ENCODE measurements around the gene KCNF1.

DNA sequence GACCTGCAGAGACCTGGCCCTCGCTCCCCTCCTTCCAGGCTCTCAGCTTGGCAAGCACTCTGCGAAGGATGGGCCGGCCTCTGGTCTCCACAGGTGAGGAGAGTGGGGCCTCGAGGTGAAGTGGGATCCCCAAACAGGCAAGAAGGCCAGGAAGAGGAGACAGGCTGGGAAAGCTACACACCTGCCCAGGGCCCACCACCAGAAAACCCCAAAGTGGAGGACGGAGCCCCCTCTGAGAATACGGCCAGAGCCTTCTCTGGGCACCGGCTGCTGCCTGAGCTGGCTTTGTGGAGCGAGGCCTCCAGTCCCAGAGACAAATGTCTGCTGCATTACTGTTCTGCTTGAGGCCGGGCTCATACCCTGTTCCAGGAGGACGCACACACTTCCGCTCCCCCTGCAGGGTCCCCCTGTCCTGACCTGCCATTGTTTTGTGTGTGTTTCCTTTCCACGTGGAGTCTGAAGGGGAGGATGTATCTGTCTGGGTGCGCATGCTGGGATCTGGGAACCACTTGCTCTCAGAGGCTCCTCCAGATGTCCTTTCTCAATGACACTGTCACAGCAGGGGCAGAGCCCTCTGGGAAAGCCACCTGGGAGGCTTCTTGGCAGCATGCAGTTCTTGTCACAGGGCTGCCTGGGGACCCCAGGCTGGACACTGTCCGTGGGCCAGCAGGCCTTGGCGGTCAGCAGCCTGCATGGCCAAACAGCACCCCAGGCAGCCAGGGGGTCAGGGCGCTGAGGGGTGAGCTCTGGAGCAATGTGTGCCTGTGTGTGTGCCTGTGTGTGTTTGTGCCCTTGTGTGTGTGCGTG, 20.8 kb downstream of the KCNF1 start:
- TF ChIP-seq GABPA (IDR thresholded peaks at IDR 0.05; ENCODE audit: low read depth) (no peak), TCF12 (IDR thresholded peaks at IDR 0.05; ENCODE audit: low read depth, low read length) (no peak), YBX1 (IDR thresholded peaks at IDR 0.05) (no peak), EZH2 (IDR thresholded peaks at IDR 0.05; ENCODE audit: borderline replicate concordance, control insufficient read depth, low read depth, low read length) (no peak), RB1 (IDR thresholded peaks at IDR 0.05; ENCODE audit: borderline replicate concordance) (no peak)
- TF ChIP-seq, protein P1, sequence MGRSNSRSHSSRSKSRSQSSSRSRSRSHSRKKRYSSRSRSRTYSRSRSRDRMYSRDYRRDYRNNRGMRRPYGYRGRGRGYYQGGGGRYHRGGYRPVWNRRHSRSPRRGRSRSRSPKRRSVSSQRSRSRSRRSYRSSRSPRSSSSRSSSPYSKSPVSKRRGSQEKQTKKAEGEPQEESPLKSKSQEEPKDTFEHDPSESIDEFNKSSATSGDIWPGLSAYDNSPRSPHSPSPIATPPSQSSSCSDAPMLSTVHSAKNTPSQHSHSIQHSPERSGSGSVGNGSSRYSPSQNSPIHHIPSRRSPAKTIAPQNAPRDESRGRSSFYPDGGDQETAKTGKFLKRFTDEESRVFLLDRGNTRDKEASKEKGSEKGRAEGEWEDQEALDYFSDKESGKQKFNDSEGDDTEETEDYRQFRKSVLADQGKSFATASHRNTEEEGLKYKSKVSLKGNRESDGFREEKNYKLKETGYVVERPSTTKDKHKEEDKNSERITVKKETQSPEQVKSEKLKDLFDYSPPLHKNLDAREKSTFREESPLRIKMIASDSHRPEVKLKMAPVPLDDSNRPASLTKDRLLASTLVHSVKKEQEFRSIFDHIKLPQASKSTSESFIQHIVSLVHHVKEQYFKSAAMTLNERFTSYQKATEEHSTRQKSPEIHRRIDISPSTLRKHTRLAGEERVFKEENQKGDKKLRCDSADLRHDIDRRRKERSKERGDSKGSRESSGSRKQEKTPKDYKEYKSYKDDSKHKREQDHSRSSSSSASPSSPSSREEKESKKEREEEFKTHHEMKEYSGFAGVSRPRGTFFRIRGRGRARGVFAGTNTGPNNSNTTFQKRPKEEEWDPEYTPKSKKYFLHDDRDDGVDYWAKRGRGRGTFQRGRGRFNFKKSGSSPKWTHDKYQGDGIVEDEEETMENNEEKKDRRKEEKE (IDR thresholded peaks at IDR 0.05) = no peak
- TF ChIP-seq, protein P2, sequence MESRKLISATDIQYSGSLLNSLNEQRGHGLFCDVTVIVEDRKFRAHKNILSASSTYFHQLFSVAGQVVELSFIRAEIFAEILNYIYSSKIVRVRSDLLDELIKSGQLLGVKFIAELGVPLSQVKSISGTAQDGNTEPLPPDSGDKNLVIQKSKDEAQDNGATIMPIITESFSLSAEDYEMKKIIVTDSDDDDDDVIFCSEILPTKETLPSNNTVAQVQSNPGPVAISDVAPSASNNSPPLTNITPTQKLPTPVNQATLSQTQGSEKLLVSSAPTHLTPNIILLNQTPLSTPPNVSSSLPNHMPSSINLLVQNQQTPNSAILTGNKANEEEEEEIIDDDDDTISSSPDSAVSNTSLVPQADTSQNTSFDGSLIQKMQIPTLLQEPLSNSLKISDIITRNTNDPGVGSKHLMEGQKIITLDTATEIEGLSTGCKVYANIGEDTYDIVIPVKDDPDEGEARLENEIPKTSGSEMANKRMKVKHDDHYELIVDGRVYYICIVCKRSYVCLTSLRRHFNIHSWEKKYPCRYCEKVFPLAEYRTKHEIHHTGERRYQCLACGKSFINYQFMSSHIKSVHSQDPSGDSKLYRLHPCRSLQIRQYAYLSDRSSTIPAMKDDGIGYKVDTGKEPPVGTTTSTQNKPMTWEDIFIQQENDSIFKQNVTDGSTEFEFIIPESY (IDR thresholded peaks at IDR 0.05) = no peak
- TF ChIP-seq, protein P3, sequence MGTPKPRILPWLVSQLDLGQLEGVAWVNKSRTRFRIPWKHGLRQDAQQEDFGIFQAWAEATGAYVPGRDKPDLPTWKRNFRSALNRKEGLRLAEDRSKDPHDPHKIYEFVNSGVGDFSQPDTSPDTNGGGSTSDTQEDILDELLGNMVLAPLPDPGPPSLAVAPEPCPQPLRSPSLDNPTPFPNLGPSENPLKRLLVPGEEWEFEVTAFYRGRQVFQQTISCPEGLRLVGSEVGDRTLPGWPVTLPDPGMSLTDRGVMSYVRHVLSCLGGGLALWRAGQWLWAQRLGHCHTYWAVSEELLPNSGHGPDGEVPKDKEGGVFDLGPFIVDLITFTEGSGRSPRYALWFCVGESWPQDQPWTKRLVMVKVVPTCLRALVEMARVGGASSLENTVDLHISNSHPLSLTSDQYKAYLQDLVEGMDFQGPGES (IDR thresholded peaks at IDR 0.05) = no peak
